Psoas muscle (tissue), 8 donors: Measurements from ENCODE around the gene CYB5D1. TPM values are rescaled to one million over a fixed set of nuclear protein-coding genes. Genes with fewer than 3 reads are reported as not detected.

Experiments used
- ATAC-seq, 4 donors: fragments of 200-7000 bp; cut with Tn5 transposase; one replicate each; pipeline ENCODE4 v1.9.1; 2020; ENCODE audit warnings: moderate library complexity in 3 of 4, mild to moderate bottlenecking in 2 of 4
- DNase-seq, 2 donors: peaks; one replicate each; pipeline ENCODE4 v3.0.0-alpha.2; 2020
- H3K27ac ChIP-seq: fragments of 200-600 bp; one replicate; pipeline ENCODE4 v1.8.0; 2022
- H3K27me3 ChIP-seq, 3 donors: fragments of 200-600 bp in 1 of 3; one replicate each; pipeline versions ENCODE4 v1.6.1 to v1.8.0; 2013 to 2022; ENCODE audit warnings: low read length in 2 of 3, mild to moderate bottlenecking in 2 of 3, moderate library complexity in 1 of 3; ENCODE audit not compliant: insufficient read depth in 3 of 3
- H3K36me3 ChIP-seq, 2 donors: fragments of 200-600 bp in 1 of 2; one replicate each; pipeline versions ENCODE4 v1.6.1 to v1.8.0; 2013 to 2022; ENCODE audit warnings: low read depth in 1 of 2, mild to moderate bottlenecking in 1 of 2, moderate library complexity in 1 of 2; ENCODE audit not compliant: insufficient read depth in 1 of 2
- H3K4me1 ChIP-seq: fragments of 200-600 bp; one replicate; pipeline ENCODE4 v1.8.0; 2022
- H3K4me3 ChIP-seq: fragments of 200-600 bp; one replicate; pipeline ENCODE4 v1.8.0; 2022; ENCODE audit warnings: mild to moderate bottlenecking
- H3K9me3 ChIP-seq: fragments of 200-600 bp; one replicate; pipeline ENCODE4 v1.8.0; 2022
- WGBS, 3 donors: extraction: QIAGEN DNeasy Blood & Tissue Kit; methylation state at CpG; one replicate each; pipeline versions ENCODE4 v1.1.6 to v1.1.7; 2013; 5-methylcytosine and 5-hydroxymethylcytosine counted together
- intact Hi-C, 2 donors: fragments of 100-400 bp; cut with DNase I; formaldehyde crosslinking; loops; one replicate each; pipeline versions ENCODE4 v1.11.0 to v1.14.2; 2022
- polyA plus RNA-seq, 3 donors: library from polyadenylated mRNA; stranded (reverse); fragments of 200-250 nt; gene quantifications; one replicate each; pipeline ENCODE4 v1.2.3, GENCODE V29; 2013
- total RNA-seq, 4 donors: library from RNA; stranded (reverse); fragmentation: NEBNext Ultra II Directional in 2 of 4; extraction: Animal tissue kit (Norgen Biotek cat#: 25700) in 2 of 4; gene quantifications; one replicate each; pipeline versions ENCODE4 v1.2.1 to v1.2.4, GENCODE V29; 2021 to 2023
- TF ChIP-seq, protein P1 (sequence below): fragments of 200-600 bp; IDR thresholded peaks from one replicate; pipeline ENCODE4 v1.8.0; 2022; ENCODE audit warnings: antibody characterized with exemption
- donor health status: healthy with polysubstance abuse.
- donor health status: DM: no; HTN: no; CAD: no; lungs with moderate emphysema.
- donor health status: Bipolar disorder and iron deficiency.
- donor health status: healthy.
- donor health status: DM: yes; HTN: yes; CAD: no.
- donor health status: DM: no; HTN: no; CAD: no.
- donor health status: DM: no; HTN: no; CAD: no.
- donor health status: DM: yes; HTN: yes; CAD: no.

CYB5D1 gene
- total and polyA plus RNA-seq, 7 donors: 7.1 to 31.7 (median 10.4) TPM

DNA sequence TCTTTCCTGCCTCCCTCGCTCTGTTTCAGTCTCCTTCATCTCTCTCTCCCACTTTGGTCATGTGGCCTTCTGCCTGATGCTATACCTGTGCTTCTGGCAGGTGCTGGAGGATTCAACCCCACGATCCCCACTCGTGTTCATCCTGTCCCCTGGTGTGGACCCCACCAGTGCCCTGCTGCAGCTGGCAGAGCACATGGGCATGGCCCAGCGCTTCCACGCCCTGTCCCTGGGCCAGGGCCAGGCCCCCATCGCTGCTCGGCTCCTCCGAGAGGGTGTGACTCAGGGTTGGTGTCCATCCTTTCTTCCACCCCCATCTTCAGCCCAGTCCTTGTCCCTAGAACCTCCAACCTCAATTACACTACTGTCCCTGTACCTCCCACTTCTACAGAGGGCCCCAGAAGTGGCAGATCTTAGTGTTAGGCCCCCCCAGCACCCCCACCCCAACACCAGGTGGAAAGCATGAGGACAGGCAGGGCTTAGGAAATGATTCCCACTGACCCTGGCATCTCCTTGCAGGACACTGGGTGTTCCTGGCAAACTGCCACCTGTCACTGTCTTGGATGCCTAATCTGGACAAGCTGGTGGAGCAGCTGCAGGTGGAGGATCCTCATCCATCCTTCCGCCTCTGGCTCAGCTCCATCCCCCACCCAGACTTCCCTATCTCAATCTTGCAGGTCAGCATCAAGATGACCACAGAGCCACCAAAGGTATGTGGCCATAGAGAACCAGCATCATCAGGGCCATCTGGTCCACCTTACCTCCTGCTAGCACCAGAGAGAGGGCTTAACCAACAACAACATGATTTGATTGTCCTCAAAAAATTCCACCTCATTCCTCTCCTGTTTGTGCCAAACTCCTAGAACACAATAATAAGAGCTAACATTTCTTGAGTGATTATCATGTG, 33.5 kb upstream of the CYB5D1 start:
- Histone ChIP-seq H3K27ac (no peak overlapping the region), H3K36me3 (no peaks in the 10 kb centered on the region), H3K27me3 (no peaks in the 10 kb centered on the region), H3K4me1 (no peaks in the 10 kb centered on the region), H3K9me3 (no peaks in the 10 kb centered on the region), H3K4me3 (no peak overlapping the region)
- TF ChIP-seq, protein P1, sequence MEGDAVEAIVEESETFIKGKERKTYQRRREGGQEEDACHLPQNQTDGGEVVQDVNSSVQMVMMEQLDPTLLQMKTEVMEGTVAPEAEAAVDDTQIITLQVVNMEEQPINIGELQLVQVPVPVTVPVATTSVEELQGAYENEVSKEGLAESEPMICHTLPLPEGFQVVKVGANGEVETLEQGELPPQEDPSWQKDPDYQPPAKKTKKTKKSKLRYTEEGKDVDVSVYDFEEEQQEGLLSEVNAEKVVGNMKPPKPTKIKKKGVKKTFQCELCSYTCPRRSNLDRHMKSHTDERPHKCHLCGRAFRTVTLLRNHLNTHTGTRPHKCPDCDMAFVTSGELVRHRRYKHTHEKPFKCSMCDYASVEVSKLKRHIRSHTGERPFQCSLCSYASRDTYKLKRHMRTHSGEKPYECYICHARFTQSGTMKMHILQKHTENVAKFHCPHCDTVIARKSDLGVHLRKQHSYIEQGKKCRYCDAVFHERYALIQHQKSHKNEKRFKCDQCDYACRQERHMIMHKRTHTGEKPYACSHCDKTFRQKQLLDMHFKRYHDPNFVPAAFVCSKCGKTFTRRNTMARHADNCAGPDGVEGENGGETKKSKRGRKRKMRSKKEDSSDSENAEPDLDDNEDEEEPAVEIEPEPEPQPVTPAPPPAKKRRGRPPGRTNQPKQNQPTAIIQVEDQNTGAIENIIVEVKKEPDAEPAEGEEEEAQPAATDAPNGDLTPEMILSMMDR: no peak
- 54 to 73% (median 57%) methylated on average over 9 of the region's 9 CpGs for WGBS, 3 donors
- ATAC-seq (peak in 1 of 4 donors; percentile 18), DNase-seq (no peak)
- intact Hi-C loops: loop anchor here in 1 of 2 donors (2.0 to 5.0 kb wide), 4 partner anchors 38 to 163 kb away; no protein-coding TSS in a partner anchor

DNA sequence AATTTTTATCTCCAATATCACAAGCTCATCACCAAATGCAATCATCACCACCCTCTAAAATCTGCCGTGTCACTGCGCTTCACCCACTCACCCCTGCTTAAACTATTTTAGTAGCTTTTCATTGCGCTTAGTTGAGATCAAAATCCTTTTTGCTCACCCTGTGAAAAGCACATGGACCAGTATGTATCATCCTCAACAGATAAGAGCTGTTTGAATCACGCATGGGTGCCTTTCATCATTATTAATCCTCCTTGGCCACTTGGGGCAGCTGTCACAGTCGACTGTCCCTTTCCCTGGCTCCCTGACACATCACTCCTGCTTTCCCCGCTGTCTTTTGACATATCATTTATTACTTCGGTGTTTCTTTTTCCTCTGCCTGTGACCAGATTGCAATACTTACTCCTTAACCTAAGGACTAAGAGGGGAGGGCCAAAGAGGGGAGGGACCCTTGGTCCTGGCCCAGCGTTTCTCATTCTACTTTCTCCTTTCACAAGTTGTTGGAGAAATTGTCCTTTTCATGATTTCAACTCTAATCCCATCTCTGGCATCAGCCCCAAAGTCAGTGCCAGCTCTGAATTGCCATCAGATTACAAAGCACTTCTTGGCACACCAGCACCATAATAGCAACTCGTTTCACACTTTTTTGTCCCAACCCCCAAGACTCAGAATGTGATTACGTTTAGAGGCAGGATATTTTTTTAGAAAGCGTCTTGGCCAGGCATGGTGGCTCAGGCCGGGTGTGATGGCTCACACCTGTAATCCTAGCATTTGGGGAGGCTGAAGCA, 32.4 kb upstream of the CYB5D1 start:
- ATAC-seq (peak; percentile 54 to 81 (median 66)), DNase-seq (no peak)
- Histone ChIP-seq H3K4me1 (no peaks in the 10 kb centered on the region), H3K27me3 (no peaks in the 10 kb centered on the region), H3K27ac (no peak overlapping the region), H3K9me3 (no peaks in the 10 kb centered on the region), H3K4me3 (no peak overlapping the region), H3K36me3 (no peaks in the 10 kb centered on the region)
- WGBS, 3 donors: 17 to 27% (median 24%) methylated on average over 12 of the region's 12 CpGs
- intact Hi-C loops: loop anchor here in 1 of 2 donors (2.0 kb wide), 1 partner anchor 161 kb away; no protein-coding TSS in a partner anchor
- TF ChIP-seq, protein P1: peak; percentile 30

DNA sequence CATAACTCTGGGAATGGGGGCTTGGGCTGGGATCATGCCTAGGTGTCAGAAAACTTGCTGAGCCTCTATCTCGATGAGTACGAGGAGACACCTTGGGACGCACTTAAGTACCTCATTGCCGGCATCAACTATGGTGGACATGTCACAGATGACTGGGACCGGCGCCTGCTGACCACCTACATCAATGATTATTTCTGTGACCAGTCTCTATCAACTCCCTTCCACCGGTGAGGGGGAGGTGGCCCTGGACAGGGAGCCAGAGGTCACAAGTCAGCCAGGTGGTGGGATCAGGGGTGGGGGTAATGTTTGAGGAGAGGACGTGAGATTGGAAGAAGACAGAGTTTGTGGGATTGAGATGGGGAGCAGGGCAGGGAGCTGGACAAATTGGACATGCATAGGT, 27.2 kb upstream of the CYB5D1 start:
- Histone ChIP-seq H3K9me3 (no peaks in the 10 kb centered on the region), H3K4me1 (peaks cover 4% of the 10 kb centered on the region), H3K36me3 (no peaks in the 10 kb centered on the region), H3K27ac (no peak overlapping the region), H3K4me3 (no peak overlapping the region), H3K27me3 (no peaks in the 10 kb centered on the region)
- DNase-seq (no peak), ATAC-seq (no peak)
- intact Hi-C loops: no loop called here
- WGBS, 3 donors: 88 to 91% (median 90%) methylated on average over 8 of the region's 8 CpGs
- TF ChIP-seq, protein P1: no peak

DNA sequence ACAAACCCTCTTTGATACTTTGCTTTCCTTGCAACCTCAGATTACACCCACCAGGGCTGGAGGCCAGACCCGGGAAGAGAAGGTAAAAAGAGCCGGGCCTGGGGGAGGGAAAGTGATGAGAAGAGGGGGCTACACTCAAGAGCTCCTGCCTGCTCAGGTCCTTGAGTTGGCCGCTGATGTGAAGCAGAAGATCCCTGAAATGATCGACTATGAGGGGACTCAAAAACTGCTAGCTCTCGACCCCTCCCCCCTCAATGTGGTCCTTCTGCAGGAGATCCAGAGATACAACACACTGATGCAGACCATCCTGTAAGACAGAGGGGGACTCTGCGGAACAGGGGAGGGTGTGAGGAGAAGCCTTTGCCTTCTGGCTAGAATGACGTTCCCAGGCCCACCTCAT, 26.6 kb upstream of the CYB5D1 start:
- TF ChIP-seq, protein P1: no peak
- no peaks in the 10 kb centered on the region for H3K27me3 ChIP-seq
- WGBS, 3 donors: 73 to 81% (median 78%) methylated on average over 7 of the region's 7 CpGs
- ATAC-seq (no peak), DNase-seq (no peak)
- H3K4me1 ChIP-seq: peaks cover 4% of the 10 kb centered on the region
- no peaks in the 10 kb centered on the region for H3K9me3 ChIP-seq
- intact Hi-C loops: no loop called here
- H3K36me3 ChIP-seq: no peaks in the 10 kb centered on the region
- no peak overlapping the region for H3K4me3 ChIP-seq
- no peak overlapping the region for H3K27ac ChIP-seq
